HG03159 (cell line): Measurements from ENCODE around the gene DCTD.

Source experiments
- ATAC-seq: cut with Tn5 transposase; IDR thresholded peaks from one replicate; pipeline ENCODE4 v1.9.1; 2021; ENCODE audit warnings: mild to moderate bottlenecking, moderate library complexity; ENCODE audit not compliant: unreplicated experiment

DCTD gene

GRCh38 chr4:182894681-182895275 is 22.4 kb downstream of the DCTD start:
- ATAC-seq = no peak

- ATAC-seq = no peak
Measured at GRCh38 chr4:182893474-182894080, 23.6 kb downstream of the DCTD start.

- ATAC-seq = no peak
Measured at GRCh38 chr4:182893047-182893446, 24.1 kb downstream of the DCTD start.

GRCh38 chr4:182890202-182890601 is 27.0 kb downstream of the DCTD start:
- ATAC-seq = no peak

- no peak for ATAC-seq
Measured at GRCh38 chr4:182888891-182889290, 28.3 kb downstream of the DCTD start.

- no peak for ATAC-seq
Measured at GRCh38 chr4:182886768-182887167, 30.4 kb downstream of the DCTD start.

GRCh38 chr4:182886205-182886604 is 31.0 kb downstream of the DCTD start:
- ATAC-seq = no peak

- ATAC-seq = no peak
Measured at GRCh38 chr4:182885738-182886077, 31.5 kb downstream of the DCTD start.

GRCh38 chr4:182885022-182885737 is 32.0 kb downstream of the DCTD start:
- no peak for ATAC-seq

GRCh38 chr4:182884040-182884439 is 33.1 kb downstream of the DCTD start:
- no peak for ATAC-seq

GRCh38 chr4:182883351-182883750 is 33.8 kb downstream of the DCTD start:
- no peak for ATAC-seq

- no peak for ATAC-seq
Measured at GRCh38 chr4:182881914-182882313, 35.3 kb downstream of the DCTD start.

GRCh38 chr4:182880387-182881356 is 36.5 kb downstream of the DCTD start:
- ATAC-seq = no peak

GRCh38 chr4:182879913-182880312 is 37.3 kb downstream of the DCTD start:
- no peak for ATAC-seq

GRCh38 chr4:182878633-182879495 is 38.3 kb downstream of the DCTD start:
- ATAC-seq = no peak

GRCh38 chr4:182877326-182877883 is 39.8 kb downstream of the DCTD start:
- no peak for ATAC-seq

GRCh38 chr4:182876427-182876826 is 40.8 kb downstream of the DCTD start:
- ATAC-seq = no peak

- no peak for ATAC-seq
Measured at GRCh38 chr4:182875453-182876405, 41.5 kb downstream of the DCTD start.

GRCh38 chr4:182874797-182875345 is 42.3 kb downstream of the DCTD start:
- ATAC-seq = no peak
